ENCODE data around the gene MRAS.

- no peak for TF ChIP-seq CTCF (conservative IDR thresholded peaks at IDR 0.05; ENCODE audit: low read depth, low read length)
- TF ChIP-seq EZH2 (IDR thresholded peaks at IDR 0.05; ENCODE audit: borderline replicate concordance, low read depth, low read length, poor library complexity, severe bottlenecking), result no peak
These were observed 84.3 kb downstream of the MRAS start for GRCh38 chr3:138432576-138433240.

Data from A673 (cell line).